Glutamatergic neuron (in vitro differentiated cells): ENCODE measurements around the gene KIF2C. TPM values are rescaled to one million over a fixed set of nuclear protein-coding genes. Genes with fewer than 3 reads are reported as not detected.

Experiments
- DNase-seq: peaks from one replicate; pipeline ENCODE4 v3.0.0; 2022
- H3K27ac Mint-ChIP-seq: one replicate; pipeline ENCODE4 v1.8.0; 2020; ENCODE audit warnings: mild to moderate bottlenecking, mixed read lengths, inconsistent platforms; ENCODE audit not compliant: unreplicated experiment
- H3K27me3 Mint-ChIP-seq: one replicate; pipeline ENCODE4 v1.8.0; 2020; ENCODE audit warnings: mild to moderate bottlenecking, moderate library complexity, mixed read lengths, inconsistent platforms; ENCODE audit not compliant: unreplicated experiment
- H3K36me3 Mint-ChIP-seq: one replicate; pipeline ENCODE4 v1.8.0; 2020; ENCODE audit warnings: mild to moderate bottlenecking, mixed read lengths, inconsistent platforms; ENCODE audit not compliant: unreplicated experiment
- H3K4me1 Mint-ChIP-seq: one replicate; pipeline ENCODE4 v1.8.0; 2020; ENCODE audit warnings: mild to moderate bottlenecking, low read depth, mixed read lengths, inconsistent platforms; ENCODE audit not compliant: unreplicated experiment
- H3K4me3 Mint-ChIP-seq: one replicate; pipeline ENCODE4 v1.8.0; 2020; ENCODE audit warnings: mild to moderate bottlenecking, mixed read lengths, inconsistent platforms; ENCODE audit not compliant: unreplicated experiment
- H3K9me3 Mint-ChIP-seq: one replicate; pipeline ENCODE4 v1.8.0; 2020; ENCODE audit warnings: mild to moderate bottlenecking, moderate library complexity, mixed read lengths, inconsistent platforms; ENCODE audit not compliant: unreplicated experiment
- CTCF ChIP-seq: fragments of 200-600 bp; sonication (generic); IDR thresholded peaks from one replicate; pipeline ENCODE4 v1.5.0; 2021; ENCODE audit not compliant: partially characterized antibody, unreplicated experiment
- total RNA-seq: library from RNA; stranded (reverse); fragmentation: NEBNext Ultra II Directional; extraction: Animal tissue kit (Norgen Biotek cat#: 25700); gene quantifications from one replicate; pipeline ENCODE4 v1.2.1, GENCODE V29; 2021; ENCODE audit not compliant: unreplicated experiment

KIF2C gene
- total RNA-seq, 1 donor from 2014 or later: 8.6 TPM

DNA sequence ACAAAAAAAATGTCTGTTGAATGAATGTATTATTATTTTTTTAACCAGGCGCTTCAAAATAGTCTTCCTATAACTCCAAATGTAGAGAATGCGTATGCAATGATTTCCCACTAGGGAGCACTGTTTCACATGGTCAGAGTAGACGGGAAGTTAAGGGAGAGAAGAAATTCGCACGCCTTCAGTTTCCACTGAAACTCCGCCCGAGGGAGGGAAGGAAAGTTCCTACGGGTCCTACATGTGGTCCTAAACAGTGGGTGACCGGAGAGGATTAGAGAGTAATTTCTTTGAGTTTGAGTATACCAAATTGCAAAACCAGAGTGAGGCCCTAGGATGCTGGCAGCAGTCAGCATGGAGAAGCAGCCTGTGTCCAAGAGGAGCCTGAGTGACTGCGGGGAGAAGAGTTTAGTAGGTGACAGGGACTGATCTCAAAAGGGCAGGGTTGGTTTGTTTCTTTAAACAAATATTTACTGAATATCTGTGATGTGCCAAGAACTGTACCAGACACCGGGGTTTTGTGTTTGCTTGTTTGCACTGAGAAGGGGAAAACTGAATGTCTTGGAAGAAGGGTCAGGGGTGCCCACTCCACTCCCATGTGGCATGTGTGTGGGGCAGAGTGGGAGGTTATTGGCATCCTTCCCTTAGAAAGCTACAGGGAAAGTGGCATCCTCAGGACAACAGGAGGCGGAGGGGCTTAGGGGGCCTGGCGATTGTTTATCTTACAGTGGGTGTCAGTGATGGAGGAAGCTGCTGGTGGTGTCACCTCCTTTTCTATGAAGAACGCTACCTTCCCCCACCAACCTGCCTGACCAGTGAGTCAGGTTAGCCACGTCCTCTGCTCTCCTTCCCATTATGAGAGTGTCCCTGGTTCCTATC, 31.4 kb upstream of the KIF2C start:
- TF ChIP-seq CTCF: peak; percentile 41
- H3K27ac Mint-ChIP-seq: no peak overlapping the region
- H3K4me1 Mint-ChIP-seq: no peaks in the 10 kb centered on the region
- peaks cover 4% of the 10 kb centered on the region for H3K27me3 Mint-ChIP-seq
- H3K36me3 Mint-ChIP-seq: peaks cover 12% of the 10 kb centered on the region
- no peak overlapping the region for H3K4me3 Mint-ChIP-seq
- H3K9me3 Mint-ChIP-seq: peaks cover 3% of the 10 kb centered on the region
- no peak for DNase-seq

DNA sequence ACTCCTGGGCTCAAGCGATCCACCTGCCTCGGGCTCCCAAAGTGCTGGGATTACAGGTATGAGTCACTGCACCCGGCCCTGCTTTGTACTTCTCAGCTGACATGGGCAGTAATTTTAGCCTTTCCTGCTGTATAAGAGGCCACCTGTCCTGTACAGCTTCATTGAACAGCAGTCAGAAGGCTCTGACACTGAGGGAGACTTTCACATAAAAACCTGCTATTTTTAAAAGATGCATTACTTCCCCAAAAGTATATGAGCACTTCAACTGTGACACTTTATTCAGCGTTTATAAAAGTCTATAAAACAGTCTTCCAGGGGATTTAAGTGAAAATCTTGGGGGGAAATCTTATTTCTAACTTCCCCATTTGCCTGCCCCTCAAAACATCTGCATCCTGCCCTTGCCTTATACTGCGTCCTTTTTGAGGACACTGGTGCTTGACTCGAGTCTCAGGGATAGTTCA, 26.3 kb upstream of the KIF2C start:
- Mint-ChIP-seq H3K9me3 (peaks cover 3% of the 10 kb centered on the region), H3K4me3 (no peak overlapping the region), H3K27ac (no peak overlapping the region), H3K4me1 (no peaks in the 10 kb centered on the region), H3K27me3 (peaks cover 4% of the 10 kb centered on the region), H3K36me3 (peaks cover 7% of the 10 kb centered on the region)
- TF ChIP-seq CTCF: no peak
- no peak for DNase-seq

GRCh38 chr1:44714532-44714931, 25.1 kb upstream of the KIF2C start:
- Mint-ChIP-seq H3K4me1 (no peaks in the 10 kb centered on the region), H3K27me3 (peaks cover 4% of the 10 kb centered on the region), H3K9me3 (no peaks in the 10 kb centered on the region), H3K36me3 (no peaks in the 10 kb centered on the region), H3K27ac (no peak overlapping the region), H3K4me3 (no peak overlapping the region)
- no peak for DNase-seq
- TF ChIP-seq CTCF: no peak

- H3K9me3 Mint-ChIP-seq: no peaks in the 10 kb centered on the region
- H3K27ac Mint-ChIP-seq: no peak overlapping the region
- DNase-seq: peak; percentile 65
- H3K4me1 Mint-ChIP-seq: no peaks in the 10 kb centered on the region
- no peaks in the 10 kb centered on the region for H3K36me3 Mint-ChIP-seq
- TF ChIP-seq CTCF: peak; percentile 97
- peaks cover 4% of the 10 kb centered on the region for H3K27me3 Mint-ChIP-seq
- no peak overlapping the region for H3K4me3 Mint-ChIP-seq
These were observed 24.6 kb upstream of the KIF2C start for GRCh38 chr1:44714944-44715571.

DNA sequence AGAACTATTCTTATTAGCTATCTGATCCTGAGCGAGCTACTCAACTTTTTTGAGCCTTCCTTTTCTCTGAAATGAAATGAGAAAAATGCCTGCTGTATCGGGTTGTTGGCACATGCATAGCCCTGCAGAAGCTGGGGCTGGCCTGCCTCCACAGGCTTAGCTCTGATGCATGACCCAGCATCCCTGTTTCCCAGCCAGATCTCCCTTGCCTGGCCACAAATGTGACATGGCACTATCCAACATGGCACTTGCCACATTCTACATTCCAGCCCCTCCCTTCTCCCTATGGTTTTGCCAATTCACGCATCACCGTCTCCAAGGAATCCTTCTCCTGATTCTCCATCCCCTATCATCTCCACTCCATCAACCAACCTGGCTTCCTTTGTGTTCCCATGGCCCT, 22.5 kb upstream of the KIF2C start:
- no peak overlapping the region for H3K4me3 Mint-ChIP-seq
- no peaks in the 10 kb centered on the region for H3K4me1 Mint-ChIP-seq
- no peaks in the 10 kb centered on the region for H3K36me3 Mint-ChIP-seq
- no peaks in the 10 kb centered on the region for H3K27me3 Mint-ChIP-seq
- H3K9me3 Mint-ChIP-seq: no peaks in the 10 kb centered on the region
- no peak overlapping the region for H3K27ac Mint-ChIP-seq
- TF ChIP-seq CTCF: no peak
- no peak for DNase-seq
